Suprapubic skin (tissue), 4 donors: Measurements from ENCODE around the gene PPAN. TPM values are rescaled to one million over a fixed set of nuclear protein-coding genes. Genes with fewer than 3 reads are reported as not detected.

Experiments used
- DNase-seq, 2 donors: peaks; one replicate each; pipeline ENCODE4 v3.0.0-alpha.2; 2019; ENCODE audit warnings: low spot score in 2 of 2
- H3K27ac ChIP-seq: fragments of 200-600 bp; sonication (generic); one replicate; pipeline ENCODE4 v1.5.1; 2019
- H3K27me3 ChIP-seq: fragments of 200-600 bp; sonication (generic); one replicate; pipeline ENCODE4 v1.5.1; 2019
- H3K36me3 ChIP-seq: fragments of 200-600 bp; sonication (generic); one replicate; pipeline ENCODE4 v1.5.1; 2019
- H3K4me1 ChIP-seq: fragments of 200-600 bp; sonication (generic); one replicate; pipeline ENCODE4 v1.5.1; 2019
- H3K4me3 ChIP-seq: fragments of 200-600 bp; sonication (generic); one replicate; pipeline ENCODE4 v1.5.1; 2019; ENCODE audit warnings: mild to moderate bottlenecking
- H3K9me3 ChIP-seq: fragments of 200-600 bp; sonication (generic); one replicate; pipeline ENCODE4 v1.5.1; 2019
- CTCF ChIP-seq, 2 donors: fragments of 200-600 bp in 1 of 2; fragments of 450-650 bp in 1 of 2; sonication (generic) in 1 of 2; IDR thresholded peaks; one replicate each; pipeline ENCODE4 v1.5.1; 2016 to 2019; ENCODE audit warnings: antibody characterized with exemption in 2 of 2, mild to moderate bottlenecking in 1 of 2, moderate library complexity in 1 of 2
- EP300 ChIP-seq: sonication (generic); formaldehyde crosslinking; IDR thresholded peaks from one replicate; pipeline ENCODE4 v1.6.1; 2017; ENCODE audit warnings: antibody characterized with exemption
- POLR2A ChIP-seq, 2 donors: fragments of 450-650 bp; IDR thresholded peaks; one replicate each; pipeline ENCODE4 v1.6.1; 2017; ENCODE audit warnings: antibody characterized with exemption in 2 of 2, mild to moderate bottlenecking in 2 of 2, moderate library complexity in 2 of 2
- POLR2AphosphoS5 ChIP-seq, 3 donors: sonication (generic); formaldehyde crosslinking; IDR thresholded peaks; one replicate each; pipeline ENCODE4 v1.6.1; 2017; ENCODE audit warnings: antibody characterized with exemption in 3 of 3
- WGBS: methylation state at CpG from one replicate; pipeline ENCODE4 v1.1.5; 2018; 5-methylcytosine and 5-hydroxymethylcytosine counted together
- total RNA-seq, 4 donors: library from RNA; depleted of rRNA; stranded (reverse); fragments of >200 nt; gene quantifications; one replicate each; pipeline ENCODE4 v1.1.0, GENCODE V29; 2016

The PPAN gene
- total RNA-seq, 4 donors from 2014 or later: 41.9 to 55.1 (median 46.8) TPM

- peaks cover 43% of the 10 kb centered on the region for H3K36me3 ChIP-seq
- 85% methylated on average over 14 of the region's 14 CpGs for WGBS
Measured at GRCh38 chr19:10107817-10108367, 1.7 kb downstream of the PPAN start.

GRCh38 chr19:10109528-10109927, 3.4 kb downstream of the PPAN start:
- peaks cover 50% of the 10 kb centered on the region for H3K36me3 ChIP-seq
- H3K9me3 ChIP-seq: no peaks in the 10 kb centered on the region
- H3K27ac ChIP-seq: no peak overlapping the region
- WGBS: 94% methylated on average over 12 of the region's 14 CpGs
- no peaks in the 10 kb centered on the region for H3K27me3 ChIP-seq
- H3K4me3 ChIP-seq: no peak overlapping the region
- DNase-seq: no peak
- H3K4me1 ChIP-seq: peaks cover 33% of the 10 kb centered on the region
- TF ChIP-seq CTCF (IDR thresholded peaks at IDR 0.05) (no peak), POLR2AphosphoS5 (IDR thresholded peaks at IDR 0.05) (no peak), EP300 (no peak), POLR2A (IDR thresholded peaks at IDR 0.05) (no peak)

More at GRCh38 chr19:10107817-10108367, 1.7 kb downstream of the PPAN start:
- peaks cover 27% of the 10 kb centered on the region for H3K4me1 ChIP-seq
- H3K27me3 ChIP-seq: no peaks in the 10 kb centered on the region
- no peak for DNase-seq
- no peaks in the 10 kb centered on the region for H3K9me3 ChIP-seq
- H3K27ac ChIP-seq: no peak overlapping the region
- no peak for TF ChIP-seq EP300
- no peak for TF ChIP-seq POLR2AphosphoS5 (IDR thresholded peaks at IDR 0.05)
- TF ChIP-seq CTCF (IDR thresholded peaks at IDR 0.05): no peak
- no peak for TF ChIP-seq POLR2A (IDR thresholded peaks at IDR 0.05)
- H3K4me3 ChIP-seq: peak overlapping the region; percentile 75

DNA sequence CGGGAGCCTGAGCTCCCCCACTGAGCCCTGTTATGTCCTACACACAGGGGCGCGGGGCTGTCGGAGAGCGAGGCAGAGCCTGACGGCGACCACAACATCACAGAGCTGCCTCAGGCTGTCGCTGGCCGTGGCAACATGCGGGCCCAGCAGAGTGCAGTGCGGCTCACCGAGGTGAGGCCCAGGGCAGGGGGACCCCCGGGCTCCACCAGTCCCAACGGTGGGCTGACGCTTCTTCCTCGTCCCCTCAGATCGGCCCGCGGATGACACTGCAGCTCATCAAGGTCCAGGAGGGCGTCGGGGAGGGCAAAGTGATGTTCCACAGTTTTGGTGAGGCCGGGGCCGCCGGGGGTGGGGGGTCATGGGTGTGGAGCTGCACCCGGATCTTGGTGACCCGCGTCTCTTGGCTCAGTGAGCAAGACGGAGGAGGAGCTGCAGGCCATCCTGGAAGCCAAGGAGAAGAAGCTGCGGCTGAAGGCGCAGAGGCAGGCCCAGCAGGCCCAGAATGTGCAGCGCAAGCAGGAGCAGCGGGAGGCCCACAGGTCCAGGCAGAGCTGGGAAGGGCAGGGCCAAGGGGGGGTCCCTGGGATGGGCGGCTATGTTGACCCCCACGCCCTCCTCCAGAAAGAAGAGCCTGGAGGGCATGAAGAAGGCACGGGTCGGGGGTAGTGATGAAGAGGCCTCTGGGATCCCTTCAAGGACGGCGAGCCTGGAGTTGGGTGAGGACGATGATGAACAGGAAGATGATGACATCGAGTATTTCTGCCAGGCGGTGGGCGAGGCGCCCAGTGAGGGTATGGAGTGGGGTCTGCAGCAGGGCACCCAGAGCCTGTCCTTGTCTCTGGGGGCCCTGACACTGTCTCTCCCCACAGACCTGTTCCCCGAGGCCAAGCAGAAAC, 4.2 kb downstream of the PPAN start:
- Histone ChIP-seq H3K4me1 (peaks cover 33% of the 10 kb centered on the region), H3K4me3 (no peak overlapping the region), H3K9me3 (no peaks in the 10 kb centered on the region), H3K27ac (no peak overlapping the region), H3K27me3 (no peaks in the 10 kb centered on the region), H3K36me3 (peaks cover 58% of the 10 kb centered on the region)
- no peak for DNase-seq
- TF ChIP-seq EP300 (no peak), POLR2A (IDR thresholded peaks at IDR 0.05) (no peak), POLR2AphosphoS5 (IDR thresholded peaks at IDR 0.05) (no peak), CTCF (IDR thresholded peaks at IDR 0.05) (no peak)
- WGBS: 93% methylated on average over 29 of the region's 44 CpGs

GRCh38 chr19:10110972-10111317, 4.8 kb downstream of the PPAN start:
- TF ChIP-seq EP300: no peak
- no peak for TF ChIP-seq POLR2AphosphoS5 (IDR thresholded peaks at IDR 0.05)
- no peak for TF ChIP-seq POLR2A (IDR thresholded peaks at IDR 0.05)
- no peak for TF ChIP-seq CTCF (IDR thresholded peaks at IDR 0.05)
- no peak overlapping the region for H3K4me3 ChIP-seq
- WGBS: 85% methylated on average over 17 of the region's 19 CpGs
- no peaks in the 10 kb centered on the region for H3K9me3 ChIP-seq
- peaks cover 64% of the 10 kb centered on the region for H3K36me3 ChIP-seq
- H3K27ac ChIP-seq: no peak overlapping the region
- no peaks in the 10 kb centered on the region for H3K27me3 ChIP-seq
- H3K4me1 ChIP-seq: peaks cover 28% of the 10 kb centered on the region
- DNase-seq: no peak

DNA sequence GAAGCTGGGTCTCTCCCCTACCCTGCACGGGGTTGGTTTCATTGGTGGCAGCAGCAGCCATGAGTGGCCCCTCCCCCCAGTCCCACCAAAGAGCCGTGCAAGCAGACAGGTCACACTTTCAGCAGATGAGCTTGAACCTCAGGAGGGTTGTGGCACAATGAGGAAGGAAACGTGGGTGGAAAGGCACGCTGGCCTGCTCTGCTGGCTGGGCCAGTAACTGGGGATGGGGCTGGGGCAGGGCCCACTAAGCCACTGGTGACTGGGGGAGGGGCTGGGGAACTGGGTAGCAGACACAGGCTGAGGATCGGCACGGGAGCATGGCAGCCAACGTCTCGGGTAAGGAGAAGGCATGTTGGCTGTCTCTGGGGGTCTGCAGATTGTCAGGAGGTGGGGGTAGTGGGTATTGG, 5.2 kb downstream of the PPAN start, which contains the start of gene P2RY11:
P2RY11 (plus strand) TSS at position 289 of the 407 bp plus-strand sequence; CDS start at position 318, 29 bp downstream.
- Histone ChIP-seq H3K27ac (no peak within 1 kb of the TSS), H3K36me3 (peaks cover 69% of the 10 kb centered on the region), H3K9me3 (no peaks in the 10 kb centered on the region), H3K4me1 (peaks cover 26% of the 10 kb centered on the region), H3K27me3 (no peaks in the 10 kb centered on the region), H3K4me3 (no peak within 1 kb of the TSS)
- no peak for DNase-seq
- TF ChIP-seq EP300: no peak
- TF ChIP-seq CTCF (IDR thresholded peaks at IDR 0.05): no peak
- no peak for TF ChIP-seq POLR2A (IDR thresholded peaks at IDR 0.05)
- no peak for TF ChIP-seq POLR2AphosphoS5 (IDR thresholded peaks at IDR 0.05)
- 60% methylated on average over 8 of the region's 8 CpGs for WGBS
